Parathyroid adenoma (tissue), 2 donors: ENCODE results near the gene MALT1.

Experiments used
- H2AFZ ChIP-seq: fragments of 300-600 bp; sonication (generic); one replicate; pipeline ENCODE4 v1.7.0; 2017; ENCODE audit warnings: antibody characterized with exemption, mild to moderate bottlenecking
- H3K27ac ChIP-seq: fragments of 300-600 bp; sonication (generic); one replicate; pipeline ENCODE4 v1.7.0; 2017
- H3K27me3 ChIP-seq: fragments of 300-600 bp; sonication (generic); one replicate; pipeline ENCODE4 v1.7.0; 2017; ENCODE audit warnings: low read length; ENCODE audit not compliant: control insufficient read depth, insufficient read depth
- H3K36me3 ChIP-seq: fragments of 300-600 bp; sonication (generic); one replicate; pipeline ENCODE4 v1.7.0; 2017; ENCODE audit warnings: low read length; ENCODE audit not compliant: control insufficient read depth, insufficient read depth
- H3K4me1 ChIP-seq: fragments of 300-600 bp; sonication (generic); one replicate; pipeline ENCODE4 v1.7.0; 2017; ENCODE audit warnings: control low read depth
- H3K4me2 ChIP-seq: fragments of 300-600 bp; sonication (generic); one replicate; pipeline ENCODE4 v1.7.0; 2017; ENCODE audit warnings: low read length
- H3K4me3 ChIP-seq: fragments of 300-600 bp; sonication (generic); one replicate; pipeline ENCODE4 v1.7.0; 2017; ENCODE audit warnings: low read depth, low read length
- H3K79me2 ChIP-seq: fragments of 300-600 bp; sonication (generic); one replicate; pipeline ENCODE4 v1.7.0; 2017; ENCODE audit warnings: control low read depth
- H3K9ac ChIP-seq: fragments of 300-600 bp; sonication (generic); one replicate; pipeline ENCODE4 v1.7.0; 2017; ENCODE audit warnings: mild to moderate bottlenecking
- H3K9me3 ChIP-seq: fragments of 300-600 bp; sonication (generic); one replicate; pipeline ENCODE4 v1.7.0; 2017; ENCODE audit warnings: low read length; ENCODE audit not compliant: control insufficient read depth
- CTCF ChIP-seq: fragments of 300-600 bp; sonication (generic); IDR thresholded peaks from one replicate; pipeline ENCODE4 v1.7.0; 2017; ENCODE audit warnings: antibody characterized with exemption, mild to moderate bottlenecking
- donor health status: primary hyperparathyroidism.

MALT1 gene

GRCh38 chr18:58668211-58668610 lies 3.1 kb upstream of the MALT1 start:
- Histone ChIP-seq H3K9me3 (no peaks in the 10 kb centered on the region), H3K79me2 (peaks cover under 1% of the 10 kb centered on the region), H2AFZ (no peak overlapping the region), H3K27me3 (no peaks in the 10 kb centered on the region), H3K36me3 (no peaks in the 10 kb centered on the region), H3K4me2 (no peak overlapping the region), H3K27ac (no peak overlapping the region), H3K4me1 (no peaks in the 10 kb centered on the region), H3K4me3 (no peak overlapping the region), H3K9ac (no peak overlapping the region)
- TF ChIP-seq CTCF: no peak

GRCh38 chr18:58668897-58669296 lies 2.4 kb upstream of the MALT1 start:
- no peak overlapping the region for H3K9ac ChIP-seq
- no peak for TF ChIP-seq CTCF
- H3K4me3 ChIP-seq: no peak overlapping the region

GRCh38 chr18:58669731-58670378 lies 1.4 kb upstream of the MALT1 start:
- Histone ChIP-seq H3K4me2 (no peak overlapping the region), H2AFZ (no peak overlapping the region), H3K4me1 (no peaks in the 10 kb centered on the region), H3K79me2 (peaks cover 12% of the 10 kb centered on the region), H3K36me3 (no peaks in the 10 kb centered on the region), H3K27me3 (no peaks in the 10 kb centered on the region), H3K27ac (no peak overlapping the region), H3K4me3 (no peak overlapping the region), H3K9me3 (no peaks in the 10 kb centered on the region), H3K9ac (no peak overlapping the region)
- no peak for TF ChIP-seq CTCF

More at GRCh38 chr18:58668897-58669296, 2.4 kb upstream of the MALT1 start:
- no peaks in the 10 kb centered on the region for H3K27me3 ChIP-seq
- no peak overlapping the region for H2AFZ ChIP-seq
- no peak overlapping the region for H3K4me2 ChIP-seq
- H3K9me3 ChIP-seq: no peaks in the 10 kb centered on the region
- no peaks in the 10 kb centered on the region for H3K36me3 ChIP-seq
- no peak overlapping the region for H3K27ac ChIP-seq
- H3K4me1 ChIP-seq: no peaks in the 10 kb centered on the region
- H3K79me2 ChIP-seq: peaks cover 6% of the 10 kb centered on the region

- no peaks in the 10 kb centered on the region for H3K4me1 ChIP-seq
- no peaks in the 10 kb centered on the region for H3K9me3 ChIP-seq
- peak overlapping the region; percentile 59 for H3K27ac ChIP-seq
- H3K36me3 ChIP-seq: no peaks in the 10 kb centered on the region
- no peaks in the 10 kb centered on the region for H3K27me3 ChIP-seq
- H3K4me3 ChIP-seq: peak overlapping the region; percentile 71
- peak overlapping the region; percentile 98 for H3K4me2 ChIP-seq
- H3K79me2 ChIP-seq: peaks cover 12% of the 10 kb centered on the region
- peak overlapping the region; percentile 85 for H2AFZ ChIP-seq
- no peak overlapping the region for H3K9ac ChIP-seq
- TF ChIP-seq CTCF: no peak
Observed at GRCh38 chr18:58670404-58671110, 708 bp upstream of the MALT1 start.
